Stimulated activated CD4-positive, alpha-beta T cell treated with anti-CD3 and anti-CD28 coated beads, Interleukin-15, amount 100 ng/mL, for 24 hours (primary cell): ENCODE results near the gene NUP210L.
"Not testable (repeated sequence)": the region's sequence is repeated elsewhere in the genome, so short reads cannot be mapped to it uniquely, and the experiment has no call there.

Source experiments
- DNase-seq: peaks from one replicate; pipeline ENCODE4 v3.0.0-alpha.2; 2020

The NUP210L gene

GRCh38 chr1:153987621-153988020 lies 167.3 kb downstream of the NUP210L start:
- no peak for DNase-seq

GRCh38 chr1:153985941-153986761 lies 168.7 kb downstream of the NUP210L start, which contains the start of gene RAB13:
TSS of gene RAB13 (minus strand) at chr1:153986339. CDS start at chr1:153986236, 103 bp downstream.
- no peak for DNase-seq

- DNase-seq, result peak; percentile 70
Measured at GRCh38 chr1:153985341-153985912, 169.4 kb downstream of the NUP210L start.

- DNase-seq, result no peak
Measured at GRCh38 chr1:153984123-153984894, 170.6 kb downstream of the NUP210L start.

- DNase-seq, result not testable (repeated sequence)
Measured at GRCh38 chr1:153981735-153982134, 173.1 kb downstream of the NUP210L start.

GRCh38 chr1:153979091-153979490 lies 175.8 kb downstream of the NUP210L start:
- not testable (repeated sequence) for DNase-seq

- DNase-seq, result no peak
Measured at GRCh38 chr1:153978274-153978909, 176.5 kb downstream of the NUP210L start.

GRCh38 chr1:153977250-153978240 lies 177.3 kb downstream of the NUP210L start, which contains the start of gene JTB:
TSS of gene JTB (minus strand) at chr1:153977674. CDS start at chr1:153977252, 422 bp downstream.
- peak; percentile 93 for DNase-seq

GRCh38 chr1:153976819-153977249 lies 178.0 kb downstream of the NUP210L start:
- DNase-seq, result no peak

GRCh38 chr1:153973525-153973924 lies 181.3 kb downstream of the NUP210L start:
- no peak for DNase-seq

- no peak for DNase-seq
Measured at GRCh38 chr1:153973071-153973470, 181.8 kb downstream of the NUP210L start.

GRCh38 chr1:153970346-153970745 lies 184.5 kb downstream of the NUP210L start:
- no peak for DNase-seq

GRCh38 chr1:153968972-153969371 lies 185.9 kb downstream of the NUP210L start:
- DNase-seq, result no peak

- DNase-seq, result no peak
Measured at GRCh38 chr1:153968408-153968807, 186.5 kb downstream of the NUP210L start.

- no peak for DNase-seq
Measured at GRCh38 chr1:153968000-153968363, 186.9 kb downstream of the NUP210L start.

- peak; percentile 90 for DNase-seq
Measured at GRCh38 chr1:153967107-153967999, 187.5 kb downstream of the NUP210L start, which contains the start of gene CREB3L4. TSS of gene CREB3L4 (plus strand) at chr1:153967902. CDS start at chr1:153968526, 624 bp downstream.

- peak; percentile 42 for DNase-seq
Measured at GRCh38 chr1:153963850-153964331, 191.0 kb downstream of the NUP210L start.

GRCh38 chr1:153963030-153963849 lies 191.6 kb downstream of the NUP210L start, which contains the start of gene SLC39A1:
TSS of gene SLC39A1 (minus strand) at chr1:153963537. CDS start at chr1:153962715, 822 bp downstream.
- peak; percentile 98 for DNase-seq
